Heart left ventricle (tissue), 13 donors: Measurements from ENCODE around the gene SURF4.

ENCODE experiments used
- CTCF ChIP-seq, 12 donors: fragments of 200-600 bp; sonication (generic) in 4 of 12; IDR thresholded peaks; one replicate each; pipeline versions ENCODE4 v1.5.0 to v1.8.0; 2018 to 2022; ENCODE audit warnings: antibody characterized with exemption in 12 of 12, mild to moderate bottlenecking in 5 of 12
- POLR2A ChIP-seq, 2 donors: fragments of 450-650 bp; IDR thresholded peaks; one replicate each; pipeline ENCODE4 v1.6.1; 2017; ENCODE audit warnings: antibody characterized with exemption in 2 of 2, mild to moderate bottlenecking in 2 of 2, moderate library complexity in 2 of 2
- donor health status: ischemic (EF 13 %, LVEDD 7.1; RV severe dilation, severe dysfunction).
- donor health status: DM: no; HTN: yes; CAD: no.
- donor health status: DM: no; HTN: no; CAD: no.
- donor health status: ischemic (EF 25% LVEDD 6.9; RV normal size, moderate dysfunction).
- donor health status: ischemic (EF 25% LVEDD 5.7; RV mildly dilated, moderate dysfunction).
- donor health status: ischemic (EF 35%, LVEDD 5.7; RV mildly dilated, moderate dysfunction).
- donor health status: nonischemic (EF 11% LVEDD 7.7; RV severe dilation, severe dysfunction).
- donor health status: DM: yes; HTN: yes; CAD: no.
- donor health status: PGD.
- donor health status: ischemic (EF 29% LVEDD 5.4; RV normal size, mild dysfunction).
- donor health status: nonischemic (EF 23%, LVEDD 6.1; RV moderate dilation, normal function).

- TF ChIP-seq CTCF (IDR thresholded peaks at IDR 0.05) (no peak), POLR2A (IDR thresholded peaks at IDR 0.05) (no peak)
Measured at GRCh38 chr9:133419005-133419404, 43.1 kb upstream of the SURF4 start.
